Measurements from ENCODE around the gene NDUFAF3. TPM values are rescaled to one million over a fixed set of nuclear protein-coding genes. Genes with fewer than 3 reads are reported as not detected.

The NDUFAF3 gene
- total and polyA plus RNA-seq, 10 of the 15 experiments (the other 5 are each of a cell fraction or from before 2014, with no cell fraction given) = 25.4 to 228 (median 63.9) TPM

GRCh38 chr3:49035281-49035680 is 13.4 kb downstream of the NDUFAF3 start:
- Histone ChIP-seq H2AFZ (ENCODE audit: control insufficient read depth, low read depth, low read length) (no peak overlapping the region), H4K20me1 (ENCODE audit: control insufficient read depth, insufficient read depth) (no peaks in the 10 kb centered on the region), H3K4me3 (no peak overlapping the region), H3K4me1 (ENCODE audit: control insufficient read depth, insufficient read depth, low read length) (no peaks in the 10 kb centered on the region), H3K4me2 (ENCODE audit: control insufficient read depth, insufficient read depth) (no peak overlapping the region), H3K27ac (ENCODE audit: control insufficient read depth, insufficient read depth) (no peak overlapping the region), H3K36me3 (ENCODE audit: control insufficient read depth in 2 of 2, insufficient read depth in 2 of 2, low read length in 1 of 2) (peaks cover 18 to 32% of the 10 kb centered on the region in 2 experiments), H3K9me3 (replicated peaks; ENCODE audit: control insufficient read depth, insufficient read depth, low read length) (no peaks in the 10 kb centered on the region), H3K79me2 (ENCODE audit: control insufficient read depth, insufficient read depth, low read length) (no peaks in the 10 kb centered on the region), H3K9ac (ENCODE audit: control insufficient read depth, insufficient read depth, low read length) (no peak overlapping the region), H3K27me3 (replicated peaks in 1 of 2; ENCODE audit: control insufficient read depth in 2 of 2, insufficient read depth in 2 of 2, low read length in 1 of 2) (no peaks in the 10 kb centered on the region)
- ATAC-seq (no peak), DNase-seq (ENCODE audit: low read depth, low spot score) (no peak), FAIRE-seq (no peak)
- ChIA-PET POLR2A (no interaction called here), SMC1A (ENCODE audit: uncharacterized antibody, unreplicated experiment) (no interaction called here), RAD21 (ENCODE audit: unreplicated experiment) (no interaction called here), CTCF (interaction anchor here (1.1 to 2.0 kb wide), 2 partner anchors 13 to 28 kb away, joined by 3 to 7 read pairs; partner anchors contain the start of genes NDUFAF3 and WDR6)
- in situ Hi-C loops (cut with MboI) (no loop called here), intact Hi-C loops (cut with micrococcal nuclease; ENCODE audit: unreplicated experiment) (no loop called here)
- BruUV-seq (replicated peaks) = no TSS peak
- 100% methylated on average over 3 of the region's 3 CpGs for WGBS (ENCODE audit: insufficient coverage, insufficient replicate concordance, low lambda C conversion rate, missing lambda C conversion rate)
- TF ChIP-seq SREBF1 (IDR thresholded peaks at IDR 0.05; ENCODE audit: low read length) (no peak), SIX5 (IDR thresholded peaks at IDR 0.05; ENCODE audit: low read depth, low read length, severe bottlenecking) (no peak), MEF2A (IDR thresholded peaks at IDR 0.05; ENCODE audit: insufficient read depth, low read depth, low read length) (no peak), JUND (IDR thresholded peaks at IDR 0.05; ENCODE audit: low read depth, low read length) (no peak), PML (IDR thresholded peaks at IDR 0.05; ENCODE audit: low read length) (no peak), SPI1 (IDR thresholded peaks at IDR 0.05; ENCODE audit: borderline replicate concordance, insufficient read depth, low read depth, low read length) (no peak), IKZF2 (IDR thresholded peaks at IDR 0.05) (no peak), MXI1 (IDR thresholded peaks at IDR 0.05; ENCODE audit: low read depth, low read length) (no peak), MYB (IDR thresholded peaks at IDR 0.05; ENCODE audit: borderline replicate concordance, low read depth, low read length) (no peak), ATF7 (IDR thresholded peaks at IDR 0.05; ENCODE audit: low read depth) (no peak), FOXM1 (IDR thresholded peaks at IDR 0.05; ENCODE audit: low read depth, low read length) (no peak), DPF2 (IDR thresholded peaks at IDR 0.05) (no peak), ZNF592 (IDR thresholded peaks at IDR 0.05) (no peak)
- TF ChIP-seq, protein P1, sequence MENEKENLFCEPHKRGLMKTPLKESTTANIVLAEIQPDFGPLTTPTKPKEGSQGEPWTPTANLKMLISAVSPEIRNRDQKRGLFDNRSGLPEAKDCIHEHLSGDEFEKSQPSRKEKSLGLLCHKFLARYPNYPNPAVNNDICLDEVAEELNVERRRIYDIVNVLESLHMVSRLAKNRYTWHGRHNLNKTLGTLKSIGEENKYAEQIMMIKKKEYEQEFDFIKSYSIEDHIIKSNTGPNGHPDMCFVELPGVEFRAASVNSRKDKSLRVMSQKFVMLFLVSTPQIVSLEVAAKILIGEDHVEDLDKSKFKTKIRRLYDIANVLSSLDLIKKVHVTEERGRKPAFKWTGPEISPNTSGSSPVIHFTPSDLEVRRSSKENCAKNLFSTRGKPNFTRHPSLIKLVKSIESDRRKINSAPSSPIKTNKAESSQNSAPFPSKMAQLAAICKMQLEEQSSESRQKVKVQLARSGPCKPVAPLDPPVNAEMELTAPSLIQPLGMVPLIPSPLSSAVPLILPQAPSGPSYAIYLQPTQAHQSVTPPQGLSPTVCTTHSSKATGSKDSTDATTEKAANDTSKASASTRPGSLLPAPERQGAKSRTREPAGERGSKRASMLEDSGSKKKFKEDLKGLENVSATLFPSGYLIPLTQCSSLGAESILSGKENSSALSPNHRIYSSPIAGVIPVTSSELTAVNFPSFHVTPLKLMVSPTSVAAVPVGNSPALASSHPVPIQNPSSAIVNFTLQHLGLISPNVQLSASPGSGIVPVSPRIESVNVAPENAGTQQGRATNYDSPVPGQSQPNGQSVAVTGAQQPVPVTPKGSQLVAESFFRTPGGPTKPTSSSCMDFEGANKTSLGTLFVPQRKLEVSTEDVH (IDR thresholded peaks at IDR 0.05; ENCODE audit: low read depth, partially characterized antibody) = no peak
- TF ChIP-seq, protein P2, sequence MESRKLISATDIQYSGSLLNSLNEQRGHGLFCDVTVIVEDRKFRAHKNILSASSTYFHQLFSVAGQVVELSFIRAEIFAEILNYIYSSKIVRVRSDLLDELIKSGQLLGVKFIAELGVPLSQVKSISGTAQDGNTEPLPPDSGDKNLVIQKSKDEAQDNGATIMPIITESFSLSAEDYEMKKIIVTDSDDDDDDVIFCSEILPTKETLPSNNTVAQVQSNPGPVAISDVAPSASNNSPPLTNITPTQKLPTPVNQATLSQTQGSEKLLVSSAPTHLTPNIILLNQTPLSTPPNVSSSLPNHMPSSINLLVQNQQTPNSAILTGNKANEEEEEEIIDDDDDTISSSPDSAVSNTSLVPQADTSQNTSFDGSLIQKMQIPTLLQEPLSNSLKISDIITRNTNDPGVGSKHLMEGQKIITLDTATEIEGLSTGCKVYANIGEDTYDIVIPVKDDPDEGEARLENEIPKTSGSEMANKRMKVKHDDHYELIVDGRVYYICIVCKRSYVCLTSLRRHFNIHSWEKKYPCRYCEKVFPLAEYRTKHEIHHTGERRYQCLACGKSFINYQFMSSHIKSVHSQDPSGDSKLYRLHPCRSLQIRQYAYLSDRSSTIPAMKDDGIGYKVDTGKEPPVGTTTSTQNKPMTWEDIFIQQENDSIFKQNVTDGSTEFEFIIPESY (IDR thresholded peaks at IDR 0.05) = no peak
- TF ChIP-seq, protein P3, sequence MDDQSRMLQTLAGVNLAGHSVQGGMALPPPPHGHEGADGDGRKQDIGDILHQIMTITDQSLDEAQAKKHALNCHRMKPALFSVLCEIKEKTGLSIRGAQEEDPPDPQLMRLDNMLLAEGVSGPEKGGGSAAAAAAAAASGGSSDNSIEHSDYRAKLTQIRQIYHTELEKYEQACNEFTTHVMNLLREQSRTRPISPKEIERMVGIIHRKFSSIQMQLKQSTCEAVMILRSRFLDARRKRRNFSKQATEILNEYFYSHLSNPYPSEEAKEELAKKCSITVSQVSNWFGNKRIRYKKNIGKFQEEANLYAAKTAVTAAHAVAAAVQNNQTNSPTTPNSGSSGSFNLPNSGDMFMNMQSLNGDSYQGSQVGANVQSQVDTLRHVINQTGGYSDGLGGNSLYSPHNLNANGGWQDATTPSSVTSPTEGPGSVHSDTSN (IDR thresholded peaks at IDR 0.05; ENCODE audit: insufficient replicate concordance, low read depth, low read length) = no peak

Data from GM12878 (cell line).